Astrocyte (in vitro differentiated cells and primary cell): ENCODE measurements around the gene NUMB. TPM values are rescaled to one million over a fixed set of nuclear protein-coding genes. Genes with fewer than 3 reads are reported as not detected.

Source experiments
- DNase-seq: peaks from one replicate; pipeline ENCODE4 v3.0.0-alpha.2; 2010; ENCODE audit warnings: low read depth
- FAIRE-seq: peaks from 2 replicates; lab custom pipeline; 2011; peaks lifted over from hg19 to GRCh38; lab: Jason Lieb, UNC
- H2AFZ ChIP-seq: 2 replicates; pipeline ENCODE4 v1.6.0; 2012; ENCODE audit warnings: low read depth, low read length, inconsistent platforms
- H3K27ac ChIP-seq: 2 replicates; pipeline ENCODE4 v1.5.1; 2011; ENCODE audit warnings: low read depth, low read length, inconsistent platforms
- H3K27me3 ChIP-seq: 2 replicates; pipeline ENCODE4 v1.6.0; 2011; ENCODE audit warnings: low read length, inconsistent platforms; ENCODE audit not compliant: insufficient read depth
- H3K36me3 ChIP-seq: 2 replicates; pipeline ENCODE4 v1.5.1; 2011; ENCODE audit warnings: low read length, inconsistent platforms; ENCODE audit not compliant: insufficient read depth
- H3K4me1 ChIP-seq: 2 replicates; pipeline ENCODE4 v1.5.1; 2011; ENCODE audit warnings: low read length, inconsistent platforms; ENCODE audit not compliant: insufficient read depth
- H3K4me2 ChIP-seq: 2 replicates; pipeline ENCODE4 v1.6.0; 2012; ENCODE audit warnings: low read length, inconsistent platforms
- H3K4me3 ChIP-seq: 2 replicates; pipeline ENCODE4 v1.5.1; 2011; ENCODE audit warnings: low read depth, mild to moderate bottlenecking, low read length, inconsistent platforms; ENCODE audit not compliant: insufficient read depth
- H3K79me2 ChIP-seq: 2 replicates; pipeline ENCODE4 v1.6.0; 2012; ENCODE audit warnings: mild to moderate bottlenecking, low read length, inconsistent platforms; ENCODE audit not compliant: insufficient read depth
- H3K9ac ChIP-seq: 2 replicates; pipeline ENCODE4 v1.6.0; 2012; ENCODE audit warnings: mild to moderate bottlenecking, low read length, inconsistent platforms
- H3K9me3 ChIP-seq: 2 replicates; pipeline ENCODE4 v1.5.1; 2012; ENCODE audit warnings: low read depth, mild to moderate bottlenecking, low read length, inconsistent platforms; ENCODE audit not compliant: insufficient read depth
- H4K20me1 ChIP-seq: 2 replicates; pipeline ENCODE4 v1.6.0; 2012; ENCODE audit warnings: low read length, inconsistent platforms; ENCODE audit not compliant: insufficient read depth
- H3K27ac Mint-ChIP-seq: one replicate; pipeline ENCODE4 v1.8.0; 2021; ENCODE audit warnings: mild to moderate bottlenecking, mixed read lengths; ENCODE audit not compliant: unreplicated experiment
- H3K27me3 Mint-ChIP-seq: one replicate; pipeline ENCODE4 v1.8.0; 2021; ENCODE audit warnings: low read depth, mixed read lengths; ENCODE audit not compliant: unreplicated experiment
- H3K36me3 Mint-ChIP-seq: one replicate; pipeline ENCODE4 v1.8.0; 2021; ENCODE audit warnings: low read depth, mixed read lengths; ENCODE audit not compliant: unreplicated experiment
- H3K4me1 Mint-ChIP-seq: one replicate; pipeline ENCODE4 v1.8.0; 2021; ENCODE audit warnings: low read depth, mixed read lengths; ENCODE audit not compliant: unreplicated experiment
- H3K4me3 Mint-ChIP-seq: one replicate; pipeline ENCODE4 v1.8.0; 2021; ENCODE audit warnings: mild to moderate bottlenecking, moderate library complexity, mixed read lengths; ENCODE audit not compliant: unreplicated experiment
- H3K9me3 Mint-ChIP-seq: one replicate; pipeline ENCODE4 v1.8.0; 2021; ENCODE audit warnings: mild to moderate bottlenecking, mixed read lengths; ENCODE audit not compliant: unreplicated experiment
- CTCF ChIP-seq: IDR thresholded peaks from 2 replicates; pipeline ENCODE4 v1.5.1; 2011; ENCODE audit warnings: low read depth, mild to moderate bottlenecking, inconsistent platforms, low read length, moderate library complexity; ENCODE audit not compliant: insufficient read depth
- EZH2 ChIP-seq: IDR thresholded peaks from 2 replicates; pipeline ENCODE4 v1.6.1; 2012; ENCODE audit warnings: mild to moderate bottlenecking, low read length, inconsistent platforms; ENCODE audit not compliant: insufficient read depth
- total RNA-seq: library from RNA; stranded (reverse); gene quantifications from 2 replicates; pipeline ENCODE4 v1.2.1, GENCODE V29; 2021

Gene NUMB
- total RNA-seq, 1 donor from 2014 or later = 93.9 TPM

GRCh38 chr14:73272393-73272792, 186.0 kb downstream of the NUMB start:
- DNase-seq (no peak), FAIRE-seq (no peak)
- Histone ChIP-seq H3K4me2 (no peak overlapping the region), H3K79me2 (no peaks in the 10 kb centered on the region), H3K4me1 (peaks cover 12% of the 10 kb centered on the region), H3K4me3 (no peak overlapping the region), H3K9ac (no peak overlapping the region), H3K9me3 (no peaks in the 10 kb centered on the region), H3K27ac (no peak overlapping the region), H3K36me3 (peaks cover 19% of the 10 kb centered on the region), H3K27me3 (no peaks in the 10 kb centered on the region), H2AFZ (no peak overlapping the region), H4K20me1 (peaks cover 4% of the 10 kb centered on the region)
- peaks cover 14% of the 10 kb centered on the region for H3K36me3 Mint-ChIP-seq
- H3K4me3 Mint-ChIP-seq = no peak overlapping the region
- TF ChIP-seq EZH2 (no peak), CTCF (no peak)
- no peak overlapping the region for H3K27ac Mint-ChIP-seq
- no peaks in the 10 kb centered on the region for H3K27me3 Mint-ChIP-seq
- H3K9me3 Mint-ChIP-seq = no peaks in the 10 kb centered on the region
- H3K4me1 Mint-ChIP-seq = no peaks in the 10 kb centered on the region

- Histone ChIP-seq H3K27me3 (no peaks in the 10 kb centered on the region), H3K27ac (no peak overlapping the region), H3K9me3 (no peaks in the 10 kb centered on the region), H3K36me3 (peaks cover 6% of the 10 kb centered on the region), H2AFZ (peak overlapping the region; percentile 34), H3K4me1 (peaks cover 12% of the 10 kb centered on the region), H3K79me2 (no peaks in the 10 kb centered on the region), H3K4me3 (peak overlapping the region; percentile 48), H4K20me1 (no peaks in the 10 kb centered on the region), H3K4me2 (peak overlapping the region; percentile 81), H3K9ac (peak overlapping the region; percentile 51)
- Mint-ChIP-seq H3K9me3 (no peaks in the 10 kb centered on the region), H3K4me3 (no peak overlapping the region), H3K27me3 (no peaks in the 10 kb centered on the region), H3K36me3 (peaks cover 12% of the 10 kb centered on the region), H3K27ac (no peak overlapping the region), H3K4me1 (no peaks in the 10 kb centered on the region)
- DNase-seq (peak; percentile 20), FAIRE-seq (no peak)
- TF ChIP-seq CTCF (no peak), EZH2 (no peak)
These were observed 188.4 kb downstream of the NUMB start for GRCh38 chr14:73269729-73270531.

DNA sequence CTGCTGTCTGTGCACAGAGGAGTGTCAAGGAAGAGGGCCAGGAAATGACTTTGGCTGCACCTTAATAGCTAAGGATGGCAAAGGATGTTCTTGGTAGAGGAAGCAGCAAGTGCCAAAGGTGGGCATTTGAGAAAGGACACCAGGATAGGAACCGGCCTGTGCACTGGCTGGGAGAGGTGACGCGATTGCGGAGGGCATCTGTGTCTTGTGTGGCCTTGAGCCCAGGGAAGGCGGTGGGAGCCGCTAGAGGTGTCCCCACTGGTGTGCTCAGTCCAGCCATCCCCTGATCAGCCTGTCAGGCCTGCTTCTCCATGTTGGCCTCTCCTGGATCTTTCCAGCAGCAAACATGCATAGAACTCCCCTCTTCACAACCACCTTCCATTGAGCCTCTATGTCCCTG, 190.9 kb downstream of the NUMB start:
- peak overlapping the region; percentile 30 for H3K27ac Mint-ChIP-seq

More for the DNA sequence above, 190.9 kb downstream of the NUMB start:
- Histone ChIP-seq H3K9ac (no peak overlapping the region), H2AFZ (no peak overlapping the region), H3K27ac (no peak overlapping the region), H3K4me3 (no peak overlapping the region), H3K4me1 (peaks cover 12% of the 10 kb centered on the region), H3K9me3 (no peaks in the 10 kb centered on the region), H3K36me3 (no peaks in the 10 kb centered on the region), H3K27me3 (no peaks in the 10 kb centered on the region), H3K79me2 (no peaks in the 10 kb centered on the region), H3K4me2 (no peak overlapping the region), H4K20me1 (no peaks in the 10 kb centered on the region)
- DNase-seq (no peak), FAIRE-seq (no peak)
- Mint-ChIP-seq H3K27me3 (peaks cover 4% of the 10 kb centered on the region), H3K4me3 (no peak overlapping the region), H3K36me3 (peaks cover 9% of the 10 kb centered on the region), H3K9me3 (no peaks in the 10 kb centered on the region), H3K4me1 (no peaks in the 10 kb centered on the region)
- no peak for TF ChIP-seq EZH2
- TF ChIP-seq CTCF = no peak
